SH-SY5Y (cell line): ENCODE measurements around the gene ARHGAP26.

Source experiments
- GATA2 ChIP-seq: IDR thresholded peaks from 2 replicates; pipeline ENCODE4 v1.6.1; 2011; ENCODE audit warnings: mild to moderate bottlenecking, low read depth, low read length
- GATA3 ChIP-seq: IDR thresholded peaks from 2 replicates; pipeline ENCODE4 v1.6.1; 2011; ENCODE audit warnings: low read depth, mild to moderate bottlenecking, low read length, moderate library complexity

The ARHGAP26 gene

DNA sequence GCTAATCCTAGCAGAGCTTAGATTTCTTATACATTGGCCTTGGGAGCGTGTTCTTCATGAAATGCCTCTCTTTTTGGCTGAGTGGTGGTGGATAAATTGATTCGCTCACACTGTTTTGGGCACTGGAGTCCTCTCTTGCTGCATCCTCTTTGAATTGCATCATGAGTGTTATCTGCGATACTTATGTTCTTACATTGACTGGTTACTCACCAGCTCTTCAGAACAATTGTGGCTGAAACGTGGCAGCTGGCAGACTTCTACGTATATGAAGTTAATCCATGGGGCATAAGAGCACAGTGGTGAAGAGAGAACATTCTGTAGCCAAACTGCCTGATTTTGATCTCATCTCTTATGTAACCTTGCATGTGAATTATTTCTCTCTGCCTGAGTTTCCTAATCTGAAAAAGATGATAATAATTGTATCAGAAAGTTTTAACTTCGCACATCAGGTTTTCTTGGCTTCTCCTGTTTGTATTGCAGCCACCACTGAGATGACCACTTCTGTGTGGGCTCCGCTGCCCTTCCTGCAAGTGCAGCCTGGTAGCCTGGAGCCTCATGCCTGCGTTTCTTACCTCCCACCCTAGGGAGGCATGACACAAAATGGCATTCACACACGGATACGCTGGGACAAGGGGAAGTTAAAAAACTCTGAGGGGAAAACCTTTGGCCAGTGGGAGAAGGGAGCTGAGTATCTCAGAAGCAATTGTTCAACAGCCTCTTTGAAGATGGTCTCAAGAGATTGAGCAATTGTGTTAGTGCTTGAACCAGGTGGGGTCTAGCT is 295.2 kb downstream of the ARHGAP26 start:
- no peak for TF ChIP-seq GATA3
- TF ChIP-seq GATA2, result no peak

- no peak for TF ChIP-seq GATA3
- no peak for TF ChIP-seq GATA2
Measured at GRCh38 chr5:143065996-143066522, 295.9 kb downstream of the ARHGAP26 start.

GRCh38 chr5:143066556-143067281 is 296.5 kb downstream of the ARHGAP26 start:
- no peak for TF ChIP-seq GATA3
- 0 out of 2 replicates have a peak, but pooled peaks have one; percentile 9 for TF ChIP-seq GATA2

GRCh38 chr5:143068712-143069111 is 298.5 kb downstream of the ARHGAP26 start:
- TF ChIP-seq GATA3 (no peak), GATA2 (no peak)

GRCh38 chr5:143071927-143072326 is 301.8 kb downstream of the ARHGAP26 start:
- TF ChIP-seq GATA3 (no peak), GATA2 (no peak)

DNA sequence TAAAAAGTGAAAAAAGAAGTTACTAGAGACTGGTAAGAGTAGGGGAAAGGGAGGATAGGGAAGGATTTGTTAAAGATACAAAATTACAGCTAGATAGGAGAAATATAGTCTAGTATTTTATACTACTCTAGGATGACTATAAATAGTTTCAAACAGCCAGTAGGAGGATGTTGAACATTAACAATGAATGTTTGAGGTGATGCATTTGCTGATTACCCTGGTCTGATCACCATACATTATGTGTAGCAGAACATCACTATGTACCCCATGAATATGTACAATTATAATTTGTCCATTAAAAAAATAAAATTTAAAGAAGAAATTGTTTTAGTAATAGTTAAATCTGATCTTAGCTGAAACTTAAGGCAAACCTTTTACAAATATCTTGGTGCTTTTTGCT is 302.6 kb downstream of the ARHGAP26 start:
- no peak for TF ChIP-seq GATA3
- TF ChIP-seq GATA2, result no peak

DNA sequence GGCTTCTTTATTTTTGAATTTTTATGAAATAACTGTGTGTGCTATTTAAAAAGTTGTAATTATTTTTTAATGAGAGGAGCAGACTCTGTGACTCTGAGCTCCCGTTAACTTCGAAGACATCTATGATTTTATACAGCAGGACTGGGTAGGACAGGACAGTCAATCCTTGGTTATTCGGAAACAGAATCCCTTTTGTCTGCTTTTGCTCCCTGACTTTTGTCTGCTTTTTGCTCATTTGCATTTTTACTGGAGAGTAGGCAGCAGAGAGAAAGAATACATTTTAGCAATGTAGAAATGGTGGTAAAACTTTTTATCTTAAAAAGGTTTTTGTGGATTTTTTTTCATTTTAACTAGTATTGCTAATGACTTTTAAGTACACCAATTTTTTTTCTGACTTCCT is 303.6 kb downstream of the ARHGAP26 start:
- TF ChIP-seq GATA3, result no peak

GRCh38 chr5:143074414-143074996 is 304.3 kb downstream of the ARHGAP26 start:
- no peak for TF ChIP-seq GATA2
- TF ChIP-seq GATA3, result no peak

- no peak for TF ChIP-seq GATA2
- no peak for TF ChIP-seq GATA3
Measured at GRCh38 chr5:143076377-143076776, 306.2 kb downstream of the ARHGAP26 start.

- TF ChIP-seq GATA2 (no peak), GATA3 (no peak)
Measured at GRCh38 chr5:143077453-143078103, 307.4 kb downstream of the ARHGAP26 start.

DNA sequence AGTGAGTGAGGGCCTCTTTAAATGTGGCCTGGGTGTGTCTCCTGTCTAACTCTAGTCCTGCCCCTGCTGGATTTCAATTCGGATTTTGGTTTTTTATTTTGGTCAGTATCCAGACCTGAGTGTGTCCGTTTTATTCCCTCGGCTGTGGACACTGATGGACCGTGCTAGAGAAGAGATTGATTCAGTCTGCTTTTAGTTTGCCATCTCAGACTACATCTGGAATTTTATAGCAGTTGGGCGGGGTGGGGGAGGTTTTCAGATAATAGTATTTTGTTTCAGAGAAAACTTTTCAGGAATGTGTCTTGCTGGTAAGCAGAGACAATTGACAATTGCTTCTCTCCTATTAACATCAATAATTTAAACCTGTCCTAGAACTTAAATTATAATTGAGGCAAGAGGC is 308.1 kb downstream of the ARHGAP26 start:
- TF ChIP-seq GATA3, result no peak
- TF ChIP-seq GATA2, result no peak

DNA sequence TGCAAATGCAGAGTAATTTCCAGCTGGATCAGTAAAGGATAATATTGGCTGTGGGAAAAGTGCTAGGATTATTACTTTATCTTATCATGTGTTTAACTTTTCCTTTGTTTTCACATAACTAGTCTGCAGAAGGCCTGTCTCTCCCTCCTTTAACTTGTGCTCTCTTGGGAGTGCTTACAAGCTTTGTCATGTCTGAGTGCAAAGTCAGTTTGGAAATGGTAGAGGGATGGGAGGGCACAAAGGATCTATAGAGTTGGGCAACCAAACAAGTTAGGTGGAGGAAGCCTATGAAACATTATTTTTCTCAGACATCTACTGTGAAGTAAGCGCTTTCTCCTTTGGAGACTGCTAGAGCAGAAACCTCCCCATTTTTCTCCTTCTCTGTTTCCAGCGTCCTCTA is 308.8 kb downstream of the ARHGAP26 start:
- no peak for TF ChIP-seq GATA3
- TF ChIP-seq GATA2, result no peak

DNA sequence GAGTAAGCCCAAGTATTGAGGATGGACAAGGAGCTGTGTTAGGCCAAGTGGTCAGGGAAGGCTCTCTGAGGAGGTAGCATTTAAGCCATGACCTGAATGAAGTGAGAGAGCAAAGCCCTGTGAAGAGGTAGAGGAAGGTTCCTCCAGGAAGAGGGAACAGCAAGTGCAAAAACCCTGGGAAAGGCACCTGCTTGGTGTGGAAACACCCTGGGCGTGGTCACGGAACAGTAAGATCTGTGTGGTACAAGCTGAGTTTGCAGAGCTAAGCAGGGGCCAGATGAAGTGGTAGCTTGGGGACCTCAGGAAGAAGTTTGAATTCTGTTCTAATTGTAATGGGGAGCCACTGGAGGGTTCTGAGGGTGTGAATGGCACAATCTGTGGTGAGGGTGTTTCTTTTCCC is 310.2 kb downstream of the ARHGAP26 start:
- no peak for TF ChIP-seq GATA2
- no peak for TF ChIP-seq GATA3

GRCh38 chr5:143080982-143081381 is 310.8 kb downstream of the ARHGAP26 start:
- TF ChIP-seq GATA2 (no peak), GATA3 (no peak)

GRCh38 chr5:143083006-143083405 is 312.8 kb downstream of the ARHGAP26 start:
- no peak for TF ChIP-seq GATA2
- no peak for TF ChIP-seq GATA3
